Activated T-cell treated with anti-CD3 and anti-CD28 coated beads, Interleukin-2, amount 50 U/mL, for 24 hours (primary cell): ENCODE measurements around the gene SKP1.
A peak's percentile ranks its signal among the peaks of the same experiment; 100 is the strongest.

Experiments used
- DNase-seq: peaks from one replicate; pipeline ENCODE4 v3.0.0-alpha.2; 2020
- H3K27ac Mint-ChIP-seq: 2 replicates; pipeline ENCODE4 v1.8.0; 2020; ENCODE audit warnings: mild to moderate bottlenecking, mixed read lengths
- H3K27me3 Mint-ChIP-seq: 2 replicates; pipeline ENCODE4 v1.8.0; 2020; ENCODE audit warnings: mixed read lengths
- H3K36me3 Mint-ChIP-seq: 2 replicates; pipeline ENCODE4 v1.8.0; 2020; ENCODE audit warnings: low read depth, mixed read lengths
- H3K4me1 Mint-ChIP-seq: 2 replicates; pipeline ENCODE4 v1.8.0; 2020; ENCODE audit warnings: low read depth, mixed read lengths
- H3K4me3 Mint-ChIP-seq: 2 replicates; pipeline ENCODE4 v1.8.0; 2020; ENCODE audit warnings: mild to moderate bottlenecking, moderate library complexity, mixed read lengths
- H3K9me3 Mint-ChIP-seq: 2 replicates; pipeline ENCODE4 v1.8.0; 2020; ENCODE audit warnings: mixed read lengths

Gene SKP1

DNA sequence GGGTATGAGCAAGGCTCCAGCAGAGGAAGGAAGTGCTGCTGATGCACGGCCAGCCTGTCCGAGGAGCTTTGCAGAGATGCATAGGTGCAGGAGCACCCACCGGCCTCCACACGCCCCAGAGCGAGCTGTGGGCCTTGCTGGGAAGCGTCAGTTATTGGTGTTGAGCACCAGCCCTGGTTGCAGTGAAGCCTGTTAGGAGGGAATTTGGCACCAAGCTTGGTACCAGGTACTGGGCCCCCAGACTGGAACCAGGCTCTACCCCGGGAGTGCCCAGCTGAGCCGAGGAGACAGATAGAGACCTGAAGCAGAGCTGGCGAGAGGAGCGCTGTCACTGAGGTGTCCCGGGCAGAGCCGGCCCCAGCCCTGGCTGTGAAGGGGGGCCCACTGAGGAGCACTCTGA, 57.0 kb downstream of the SKP1 start:
- Mint-ChIP-seq H3K36me3 (peaks cover 86% of the 10 kb centered on the region), H3K4me1 (peaks cover 91% of the 10 kb centered on the region)

DNA sequence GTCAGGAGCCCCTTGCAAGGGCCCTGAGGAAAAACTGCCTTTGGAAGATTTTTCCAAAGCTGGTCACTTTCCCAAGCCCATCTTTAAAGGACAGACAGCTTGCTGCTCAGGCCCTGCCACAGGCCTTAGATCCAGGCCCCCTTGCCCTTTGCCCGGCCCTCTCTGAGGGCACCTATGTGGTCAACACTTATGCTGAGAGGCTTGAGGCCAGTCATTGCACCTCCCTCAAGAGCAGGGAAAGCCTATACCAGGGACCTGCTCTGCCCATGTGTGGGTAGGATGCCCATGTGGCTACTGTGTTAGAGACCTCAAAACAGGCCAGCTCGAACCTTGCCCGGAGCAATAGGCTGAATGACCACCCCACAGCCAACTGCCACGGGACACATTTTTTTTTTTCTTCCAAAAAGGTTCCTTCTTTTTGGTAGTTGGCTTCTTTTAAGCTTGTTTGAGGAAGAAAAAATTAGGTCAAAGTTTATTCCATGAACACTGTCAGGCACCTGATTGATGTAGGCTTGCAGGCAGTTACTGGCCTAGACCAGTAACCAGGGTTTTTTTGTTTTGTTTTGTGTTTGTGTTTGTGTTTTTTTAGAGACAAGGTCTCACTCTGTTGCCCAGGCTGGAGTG, 58.4 kb downstream of the SKP1 start:
- peak overlapping the region; percentile 92 for H3K27ac Mint-ChIP-seq
- DNase-seq = no peak
- peaks cover 86% of the 10 kb centered on the region for H3K4me1 Mint-ChIP-seq
- no peaks in the 10 kb centered on the region for H3K27me3 Mint-ChIP-seq
- peak overlapping the region; percentile 75 for H3K4me3 Mint-ChIP-seq
- H3K9me3 Mint-ChIP-seq = no peaks in the 10 kb centered on the region
- peaks cover 81% of the 10 kb centered on the region for H3K36me3 Mint-ChIP-seq

More for the DNA sequence above, 57.0 kb downstream of the SKP1 start:
- Mint-ChIP-seq H3K4me3 (peak overlapping the region; percentile 75), H3K27me3 (no peaks in the 10 kb centered on the region), H3K27ac (peak overlapping the region; percentile 92), H3K9me3 (no peaks in the 10 kb centered on the region)
- peak; percentile 63 for DNase-seq

DNA sequence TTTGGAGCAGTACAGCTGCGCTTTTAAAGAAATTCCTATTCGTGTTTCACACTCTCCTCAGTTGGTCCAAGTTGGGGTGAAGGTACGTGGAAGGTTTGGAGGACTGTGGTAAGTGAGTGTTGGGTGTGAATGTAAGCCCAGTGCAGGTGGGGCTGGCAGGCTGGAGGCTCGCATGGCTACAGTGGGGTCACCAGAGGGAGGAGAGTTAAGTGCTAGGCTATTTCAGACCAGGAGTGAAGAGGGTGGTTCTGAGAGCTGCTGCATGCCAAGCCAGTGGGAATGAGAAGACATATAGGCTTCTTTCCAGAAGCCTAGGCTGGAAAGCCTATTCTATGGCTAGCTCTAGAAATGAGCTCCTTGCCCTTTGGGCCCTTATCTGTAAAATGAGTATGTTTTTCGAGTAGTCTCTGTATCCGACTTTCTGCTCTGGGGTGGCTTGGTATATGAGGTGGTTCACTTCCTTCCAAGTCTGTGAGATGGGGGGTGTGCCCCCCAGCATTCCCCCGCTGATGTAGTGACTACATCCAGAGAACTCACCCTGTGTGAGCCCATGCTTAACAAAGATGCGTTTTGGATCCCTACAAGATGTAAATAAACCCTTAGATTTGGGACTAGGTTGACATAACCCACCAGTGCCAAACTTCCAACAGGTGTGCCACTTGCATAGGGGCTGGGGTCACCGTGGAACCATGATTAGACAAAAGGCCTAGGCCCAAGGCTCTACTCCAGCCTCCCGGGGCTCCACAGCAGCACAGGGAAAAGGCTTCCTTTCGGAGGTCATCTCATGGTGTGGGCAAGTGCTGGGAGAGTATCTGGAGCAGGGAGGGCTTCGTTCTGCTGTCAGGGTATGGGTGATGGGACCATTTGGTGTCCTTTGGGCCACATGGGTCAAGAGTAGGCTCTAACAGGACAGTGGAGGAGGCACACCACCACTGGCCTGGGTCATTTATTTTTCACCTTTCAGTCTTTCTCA, 59.7 kb downstream of the SKP1 start:
- Mint-ChIP-seq H3K36me3 (peaks cover 71% of the 10 kb centered on the region), H3K4me1 (peaks cover 85% of the 10 kb centered on the region), H3K4me3 (peak overlapping the region; percentile 75), H3K27ac (peak overlapping the region; percentile 69), H3K27me3 (no peaks in the 10 kb centered on the region), H3K9me3 (no peaks in the 10 kb centered on the region)
- DNase-seq = peak; percentile 35

DNA sequence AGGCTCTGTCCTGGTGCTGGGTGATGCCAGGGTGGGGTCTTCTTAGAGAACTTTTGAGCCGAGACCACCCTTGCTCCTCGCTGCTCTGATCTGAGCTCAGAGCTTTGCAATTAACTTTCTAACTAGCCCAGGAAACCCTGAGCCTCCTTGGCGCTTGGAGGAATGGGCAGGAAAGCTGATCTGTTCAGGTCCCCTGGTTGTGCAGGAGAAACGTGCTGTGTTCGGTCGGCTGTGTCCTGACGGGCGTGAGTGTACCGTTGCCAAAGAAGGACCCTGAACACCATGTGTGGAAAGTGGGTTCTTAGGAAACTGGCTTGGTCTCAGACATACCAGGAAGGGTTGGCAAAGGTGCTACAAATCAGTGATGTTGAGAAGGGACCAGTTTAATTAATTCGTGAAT, 60.5 kb downstream of the SKP1 start:
- H3K4me1 Mint-ChIP-seq = peaks cover 86% of the 10 kb centered on the region
- peaks cover 63% of the 10 kb centered on the region for H3K36me3 Mint-ChIP-seq
- DNase-seq = no peak
- H3K4me3 Mint-ChIP-seq = peak overlapping the region; percentile 75
- H3K27ac Mint-ChIP-seq = peak overlapping the region; percentile 69
- H3K9me3 Mint-ChIP-seq = no peaks in the 10 kb centered on the region
- no peaks in the 10 kb centered on the region for H3K27me3 Mint-ChIP-seq

DNA sequence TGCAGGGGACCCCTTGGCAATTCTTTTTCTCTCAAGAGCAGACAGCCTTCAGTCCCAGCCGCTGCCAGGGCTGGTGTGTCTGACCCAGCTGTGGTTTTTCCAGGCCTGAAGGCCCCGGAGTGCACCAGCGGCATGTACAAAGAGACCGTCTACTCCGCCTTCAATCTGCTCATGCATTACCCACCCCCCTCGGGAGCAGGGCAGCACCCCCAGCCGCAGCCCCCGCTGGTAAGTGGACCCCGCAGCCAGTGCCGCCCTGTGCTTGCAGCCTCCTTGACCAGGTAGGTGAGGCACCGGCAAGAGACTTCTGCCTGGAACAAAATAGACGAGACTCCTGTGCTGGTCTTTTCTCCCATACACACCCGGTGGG, 61.0 kb downstream of the SKP1 start:
- Mint-ChIP-seq H3K27ac (peak overlapping the region; percentile 69), H3K4me1 (peaks cover 86% of the 10 kb centered on the region), H3K27me3 (no peaks in the 10 kb centered on the region), H3K9me3 (no peaks in the 10 kb centered on the region), H3K4me3 (peak overlapping the region; percentile 75), H3K36me3 (peaks cover 58% of the 10 kb centered on the region)
- DNase-seq = no peak

DNA sequence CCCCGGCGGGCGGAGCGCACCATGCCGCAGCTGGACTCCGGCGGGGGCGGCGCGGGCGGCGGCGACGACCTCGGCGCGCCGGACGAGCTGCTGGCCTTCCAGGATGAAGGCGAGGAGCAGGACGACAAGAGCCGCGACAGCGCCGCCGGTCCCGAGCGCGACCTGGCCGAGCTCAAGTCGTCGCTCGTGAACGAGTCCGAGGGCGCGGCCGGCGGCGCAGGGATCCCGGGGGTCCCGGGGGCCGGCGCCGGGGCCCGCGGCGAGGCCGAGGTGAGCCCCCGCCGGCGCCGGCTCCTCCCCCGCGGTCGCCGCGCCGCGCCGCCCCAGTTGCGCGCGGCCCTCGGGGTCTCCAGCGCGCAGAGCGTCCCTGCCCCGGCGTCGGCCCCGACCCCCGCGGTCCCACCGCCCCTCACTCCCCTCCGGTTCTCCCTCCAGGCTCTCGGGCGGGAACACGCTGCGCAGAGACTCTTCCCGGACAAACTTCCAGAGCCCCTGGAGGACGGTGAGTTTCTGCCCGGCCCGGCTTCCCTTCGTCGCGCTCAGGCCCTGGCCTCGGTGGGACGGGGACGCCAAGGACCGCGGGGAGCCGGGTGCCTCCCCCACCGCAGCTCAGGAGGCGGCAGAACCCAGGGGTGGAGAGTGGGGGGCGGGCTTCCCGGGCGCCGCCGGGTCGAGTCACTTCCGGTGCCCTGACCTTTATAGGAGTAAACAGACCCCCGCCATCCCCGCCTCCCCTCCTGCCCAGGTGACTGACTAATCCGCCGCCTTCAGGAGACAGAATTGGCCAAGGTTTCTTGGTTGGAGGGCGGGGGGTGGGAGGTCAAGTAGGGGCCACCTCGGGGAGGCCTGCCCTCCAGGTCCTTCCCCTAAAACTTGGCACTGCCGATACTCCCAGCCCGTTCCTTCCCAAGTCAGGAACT, 61.6 kb downstream of the SKP1 start:
- no peaks in the 10 kb centered on the region for H3K27me3 Mint-ChIP-seq
- peaks cover 51% of the 10 kb centered on the region for H3K36me3 Mint-ChIP-seq
- peak; percentile 82 for DNase-seq
- peaks cover 86% of the 10 kb centered on the region for H3K4me1 Mint-ChIP-seq
- peak overlapping the region; percentile 76 for H3K27ac Mint-ChIP-seq
- no peaks in the 10 kb centered on the region for H3K9me3 Mint-ChIP-seq
- peak overlapping the region; percentile 75 for H3K4me3 Mint-ChIP-seq

DNA sequence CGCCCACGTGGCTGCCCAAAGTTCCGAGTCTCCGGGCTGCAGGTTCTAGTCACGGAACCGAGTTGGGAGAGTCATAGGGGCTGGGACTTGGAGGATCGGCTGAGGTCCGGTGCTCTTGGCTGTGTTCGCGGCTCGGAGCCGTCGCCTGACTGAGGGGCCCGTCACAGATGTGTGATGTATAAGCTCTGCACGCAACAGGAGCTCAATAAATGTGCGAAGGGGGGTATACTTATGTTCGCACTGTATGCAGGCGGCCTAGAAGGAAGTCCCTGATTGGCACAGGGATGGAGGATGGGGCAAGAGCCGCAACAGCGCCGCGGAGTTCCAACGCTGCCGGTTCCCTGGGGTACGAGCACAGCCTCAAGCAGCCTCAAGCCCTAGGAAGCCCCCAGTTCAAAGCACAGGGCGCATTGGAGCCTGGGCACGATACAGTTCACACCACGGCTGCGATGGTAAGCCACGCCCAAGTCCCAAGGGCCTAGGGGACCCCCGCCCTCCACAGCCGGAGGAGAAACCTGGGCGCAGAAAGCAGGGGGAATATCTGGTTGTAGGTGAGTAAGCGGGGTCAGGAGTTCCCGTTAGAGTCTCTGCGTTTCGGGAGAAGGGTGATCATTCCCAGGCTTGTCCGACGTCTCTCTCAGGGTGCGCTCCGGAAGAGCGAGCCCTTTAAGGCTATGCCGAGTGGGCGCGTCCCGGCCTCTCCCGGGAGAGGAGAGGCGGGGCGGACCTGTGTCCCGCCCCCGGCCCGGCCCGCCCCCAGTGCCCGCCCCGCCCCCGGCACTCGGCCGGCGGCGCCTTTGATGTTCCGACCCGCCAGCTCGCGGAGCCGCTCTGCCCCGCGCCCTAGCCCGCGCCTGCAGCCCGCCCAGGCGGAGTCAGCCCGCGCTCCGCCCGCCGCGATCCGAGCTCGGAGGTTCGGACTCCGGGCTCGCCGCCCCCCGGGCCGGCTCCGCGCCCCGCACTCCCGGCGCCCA, 62.6 kb downstream of the SKP1 start, which contains the start of gene TCF7:
Gene TCF7 (plus strand): TSS at position 780 of the 974 bp plus-strand sequence. CDS start 226 bp downstream, outside the sequence.
- Mint-ChIP-seq H3K36me3 (peaks cover 42% of the 10 kb centered on the region), H3K9me3 (no peaks in the 10 kb centered on the region), H3K4me3 (peak within 1 kb of the TSS; percentile 84), H3K4me1 (peaks cover 81% of the 10 kb centered on the region), H3K27me3 (no peaks in the 10 kb centered on the region), H3K27ac (peak within 1 kb of the TSS; percentile 95)
- peak; percentile 86 for DNase-seq

DNA sequence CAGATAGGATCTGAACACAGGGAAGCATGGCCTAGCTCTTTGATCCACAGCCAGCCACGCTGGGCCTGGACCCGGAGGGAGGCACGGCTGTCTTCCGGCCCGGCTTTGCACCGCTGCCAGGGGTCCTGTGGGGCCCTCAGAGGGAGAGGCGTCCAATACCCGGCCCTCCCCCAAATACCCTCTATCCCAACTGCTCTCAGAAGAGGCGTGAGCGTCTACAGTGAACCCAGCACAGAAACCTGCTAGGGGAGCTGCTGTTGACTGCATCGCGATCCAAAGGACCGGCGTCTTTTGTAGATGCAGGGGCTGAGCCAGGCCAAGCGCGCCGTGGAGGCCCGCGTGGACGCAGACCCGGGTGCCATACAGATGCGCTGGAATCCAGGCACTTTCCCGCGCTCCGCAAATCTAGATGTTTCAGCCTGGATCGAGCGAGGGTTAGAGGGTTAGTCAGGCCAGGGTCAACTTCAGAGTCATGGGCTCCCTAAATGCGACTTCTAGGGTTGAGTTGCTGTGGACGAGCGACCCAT, 63.3 kb downstream of the SKP1 start:
- peaks cover 79% of the 10 kb centered on the region for H3K4me1 Mint-ChIP-seq
- H3K27me3 Mint-ChIP-seq = no peaks in the 10 kb centered on the region

DNA sequence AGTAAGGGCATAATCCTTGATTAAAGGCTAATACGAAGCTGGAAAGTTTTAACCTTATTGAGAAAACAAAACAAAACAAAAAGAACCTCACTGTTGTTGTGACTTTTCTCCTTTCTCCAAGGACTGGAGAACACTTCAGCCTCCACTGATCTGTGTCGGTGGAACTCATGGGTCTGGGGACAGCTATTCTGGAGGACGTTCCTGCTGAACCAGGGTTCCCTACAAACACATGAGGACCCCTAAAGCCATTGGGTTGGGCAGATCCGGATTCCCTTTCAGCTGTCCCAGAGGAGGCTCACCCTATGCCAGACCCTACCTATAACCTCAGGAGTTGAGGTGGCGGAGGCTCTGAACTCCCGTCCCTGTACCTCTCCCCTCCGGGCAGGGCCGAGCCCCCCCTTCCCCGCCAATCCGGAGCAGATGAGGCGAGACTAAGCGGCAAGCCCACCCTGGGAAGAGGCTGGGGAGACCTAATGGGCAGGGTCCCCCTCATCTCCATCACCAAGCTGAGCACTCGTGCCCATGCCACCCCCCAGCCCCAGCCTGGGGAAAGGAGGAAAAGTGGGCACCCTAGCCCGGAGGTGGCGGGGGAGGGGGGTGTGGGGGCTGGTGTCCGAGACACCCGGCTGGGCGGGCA, 63.9 kb downstream of the SKP1 start:
- Mint-ChIP-seq H3K9me3 (no peaks in the 10 kb centered on the region), H3K4me1 (peaks cover 79% of the 10 kb centered on the region), H3K4me3 (peak overlapping the region; percentile 84), H3K36me3 (peaks cover 30% of the 10 kb centered on the region), H3K27ac (peak overlapping the region; percentile 97), H3K27me3 (no peaks in the 10 kb centered on the region)
- DNase-seq = no peak

More for the DNA sequence above, 63.3 kb downstream of the SKP1 start:
- Mint-ChIP-seq H3K4me3 (peak overlapping the region; percentile 84), H3K36me3 (peaks cover 36% of the 10 kb centered on the region), H3K9me3 (no peaks in the 10 kb centered on the region), H3K27ac (peak overlapping the region; percentile 95)
- DNase-seq = peak; percentile 59

DNA sequence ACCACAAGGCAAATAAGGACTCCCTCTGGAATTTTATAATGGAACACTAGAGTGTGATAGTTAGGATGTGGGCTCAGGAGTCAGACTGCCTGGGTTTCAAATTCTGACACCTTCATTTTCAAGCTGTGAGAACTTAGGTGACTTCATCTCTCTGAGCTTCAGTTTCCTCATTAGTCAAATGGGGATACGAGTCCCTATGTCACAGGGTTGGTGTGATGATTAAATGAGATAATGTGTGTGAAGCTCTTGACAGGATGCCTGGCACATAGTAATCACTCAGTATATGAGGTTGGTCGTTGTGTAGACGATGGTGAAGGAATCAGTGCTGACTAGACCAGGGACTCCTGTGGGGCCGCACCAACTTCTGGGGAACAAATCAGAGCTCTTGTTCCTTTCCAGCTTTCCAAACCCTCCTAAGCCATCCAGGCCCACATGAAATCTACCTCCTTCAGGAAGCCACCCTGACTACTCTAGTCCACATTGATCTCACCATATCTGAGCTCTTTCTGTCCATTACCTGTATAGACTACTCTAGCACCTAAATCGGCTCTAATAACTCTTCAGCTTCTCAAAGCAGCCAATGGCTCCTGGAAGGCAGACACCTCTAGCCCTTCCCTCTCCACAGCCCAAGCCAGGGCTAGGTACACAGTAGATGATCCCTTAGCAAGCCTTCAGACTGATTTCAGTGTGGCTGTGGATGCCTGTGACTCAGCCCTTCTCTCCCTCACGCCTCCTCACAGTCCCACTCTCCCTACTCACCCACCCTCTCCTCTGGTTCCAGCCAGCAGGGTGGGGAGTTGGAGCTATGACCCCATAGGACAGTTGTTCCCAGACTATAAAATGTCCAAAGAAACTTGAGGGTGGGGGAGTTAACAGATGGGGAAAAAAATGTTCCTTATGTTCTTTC, 64.8 kb downstream of the SKP1 start:
- H3K4me1 Mint-ChIP-seq = peaks cover 79% of the 10 kb centered on the region
- no peaks in the 10 kb centered on the region for H3K27me3 Mint-ChIP-seq
- peak; percentile 63 for DNase-seq
- H3K36me3 Mint-ChIP-seq = peaks cover 22% of the 10 kb centered on the region
- H3K27ac Mint-ChIP-seq = peak overlapping the region; percentile 97
- no peaks in the 10 kb centered on the region for H3K9me3 Mint-ChIP-seq
- peak overlapping the region; percentile 84 for H3K4me3 Mint-ChIP-seq

DNA sequence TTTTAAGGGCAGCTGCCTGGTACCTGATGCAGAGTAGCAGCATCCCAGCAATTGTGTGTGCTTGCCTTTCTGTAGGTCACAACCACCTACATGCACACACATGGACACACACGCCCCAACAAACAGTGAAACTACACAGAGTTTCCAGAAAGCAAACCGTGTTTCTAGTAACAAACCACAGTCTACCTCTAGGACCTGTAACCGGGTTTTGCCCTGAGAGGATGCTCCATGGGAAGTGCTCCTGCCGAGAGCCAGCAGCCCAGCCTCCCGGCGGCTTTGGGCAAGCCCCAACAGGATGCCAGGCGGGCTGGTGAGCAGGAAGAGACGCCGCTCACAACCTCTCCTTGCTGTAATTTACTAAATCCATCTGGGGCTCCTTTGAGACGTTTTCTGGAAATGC, 66.4 kb downstream of the SKP1 start:
- Mint-ChIP-seq H3K27ac (peak overlapping the region; percentile 97), H3K36me3 (peaks cover 7% of the 10 kb centered on the region), H3K4me1 (peaks cover 79% of the 10 kb centered on the region), H3K9me3 (no peaks in the 10 kb centered on the region), H3K27me3 (no peaks in the 10 kb centered on the region), H3K4me3 (peak overlapping the region; percentile 41)
- DNase-seq = no peak

DNA sequence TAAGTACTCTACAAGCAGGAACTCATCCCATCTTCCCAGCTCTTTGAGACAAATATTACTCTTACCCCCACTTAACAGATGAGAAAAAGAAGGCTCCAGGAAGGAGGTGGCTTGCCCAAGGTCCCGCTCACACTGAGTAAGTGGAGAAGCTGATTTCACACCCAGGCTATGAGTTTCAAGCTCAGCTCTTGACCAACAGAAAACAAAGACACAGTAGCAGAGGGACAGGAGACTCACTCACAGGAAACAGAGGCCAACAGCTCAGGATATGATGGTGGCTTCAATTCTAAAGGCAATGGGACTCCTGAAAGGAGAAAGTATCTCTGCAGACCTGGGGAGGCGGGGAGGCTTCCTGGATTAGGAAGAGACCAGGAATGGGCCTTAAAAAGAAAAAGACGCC, 69.0 kb downstream of the SKP1 start:
- DNase-seq = no peak
- Mint-ChIP-seq H3K27ac (peak overlapping the region; percentile 1), H3K9me3 (no peaks in the 10 kb centered on the region)

More for the DNA sequence above, 69.0 kb downstream of the SKP1 start:
- Mint-ChIP-seq H3K27me3 (no peaks in the 10 kb centered on the region), H3K36me3 (no peaks in the 10 kb centered on the region), H3K4me3 (no peak overlapping the region), H3K4me1 (peaks cover 92% of the 10 kb centered on the region)
